Posterior vena cava (tissue), 2 donors: ENCODE measurements around the gene LRCH3. TPM values are rescaled to one million over a fixed set of nuclear protein-coding genes. Genes with fewer than 3 reads are reported as not detected.

ENCODE experiments used
- DNase-seq: peaks from one replicate; pipeline ENCODE4 v3.0.0-alpha.2; 2020; ENCODE audit warnings: low spot score
- intact Hi-C, 2 donors: fragments of 100-400 bp; cut with DNase I; formaldehyde crosslinking; loops; one replicate each; pipeline versions ENCODE4 v1.14.1 to v1.14.2; 2022 to 2023
- long read RNA-seq, 2 donors: library from polyadenylated mRNA; unstranded; transcript quantifications; one replicate each; pipeline ENCODE4 v2.0.0, GENCODE V29; 2020 to 2021
- total RNA-seq, 2 donors: library from RNA; stranded (reverse); fragmentation: NEBNext Ultra II Directional; extraction: Animal tissue kit (Norgen Biotek cat#: 25700); gene quantifications; one replicate each; pipeline ENCODE4 v1.2.1, GENCODE V29; 2021
- donor health status: DM: yes; HTN: yes; CAD: no.
- donor health status: DM: yes; HTN: yes; CAD: no.

Gene LRCH3
- 10 to 100 TPM; 58.7 to 67.5 TPM for total RNA-seq
- long read RNA-seq, donor 1, full-length matches to known transcripts = 1 of 4 reads
- long read RNA-seq, donor 1, partial matches to known transcripts = 2 of 4 reads
- long read RNA-seq, donor 1, other reads (novel, unspliced or antisense) = 1 of 4 reads
- long read RNA-seq, donor 2, partial matches to known transcripts = 5 of 26 reads
- long read RNA-seq, donor 2, other reads (novel, unspliced or antisense) = 18 of 26 reads

- intact Hi-C loops = no loop called here
- DNase-seq = peak; percentile 95
Observed at GRCh38 chr3:197791113-197791891, at the start of gene LRCH3. TSS of gene LRCH3 (plus strand) at chr3:197791254. CDS start at chr3:197791279, 25 bp downstream.

DNA sequence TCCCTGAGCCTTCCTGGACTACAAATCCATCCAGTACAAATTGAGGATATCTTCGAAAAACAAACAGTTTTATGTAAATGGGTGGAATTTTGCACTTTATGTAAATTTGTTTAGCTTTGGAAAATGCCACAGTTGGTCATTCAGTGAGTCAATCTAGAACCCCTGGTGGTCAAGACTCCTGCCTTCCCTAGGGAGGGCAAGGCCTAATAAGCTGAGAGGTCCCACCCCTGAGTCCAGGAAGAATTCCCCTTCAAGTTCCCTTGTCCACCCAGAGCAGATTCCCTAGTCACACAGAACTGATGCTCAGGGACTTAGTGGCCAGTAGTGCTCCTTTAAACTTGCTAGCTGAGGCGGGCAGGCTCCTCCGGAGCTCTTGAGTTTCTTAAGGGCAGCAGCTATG is 48.3 kb upstream of the LRCH3 start:
- intact Hi-C loops = no loop called here
- no peak for DNase-seq

DNA sequence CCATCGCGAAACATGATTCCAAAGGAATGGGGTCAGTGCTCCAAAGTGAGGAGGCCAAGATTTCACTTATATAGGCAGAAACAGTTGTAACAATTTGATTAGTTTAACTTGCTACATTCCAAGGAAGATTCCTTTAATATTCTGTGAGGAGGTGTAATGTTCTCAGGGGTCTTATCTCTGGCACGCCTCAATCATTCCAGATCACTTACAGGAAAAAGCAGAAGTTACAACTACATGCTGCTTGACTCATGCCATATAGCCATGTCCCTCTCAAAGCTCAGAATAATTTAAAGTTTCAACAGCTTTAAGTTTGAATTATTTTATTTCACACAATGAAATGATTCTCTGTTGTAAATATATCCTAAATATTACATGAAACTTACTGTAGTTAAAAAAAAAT is 44.8 kb upstream of the LRCH3 start:
- no peak for DNase-seq
- intact Hi-C loops = no loop called here

GRCh38 chr3:197746801-197747237 is 44.2 kb upstream of the LRCH3 start:
- intact Hi-C loops = no loop called here
- no peak for DNase-seq

- no peak for DNase-seq
- intact Hi-C loops = no loop called here
Observed at GRCh38 chr3:197748597-197749314, 42.3 kb upstream of the LRCH3 start.

GRCh38 chr3:197749315-197749600 is 41.8 kb upstream of the LRCH3 start:
- DNase-seq = peak; percentile 85
- intact Hi-C loops = no loop called here

GRCh38 chr3:197749601-197750395 is 41.3 kb upstream of the LRCH3 start, which contains the start of gene FYTTD1:
TSS of gene FYTTD1 (plus strand) at chr3:197749883. CDS start at chr3:197749972, 89 bp downstream.
- DNase-seq = peak; percentile 98
- intact Hi-C loops = no loop called here

GRCh38 chr3:197750396-197750831 is 40.6 kb upstream of the LRCH3 start:
- DNase-seq = peak; percentile 91
- intact Hi-C loops = no loop called here

- DNase-seq = peak; percentile 91
- intact Hi-C loops = no loop called here
Observed at GRCh38 chr3:197750858-197751737, 40.0 kb upstream of the LRCH3 start.

DNA sequence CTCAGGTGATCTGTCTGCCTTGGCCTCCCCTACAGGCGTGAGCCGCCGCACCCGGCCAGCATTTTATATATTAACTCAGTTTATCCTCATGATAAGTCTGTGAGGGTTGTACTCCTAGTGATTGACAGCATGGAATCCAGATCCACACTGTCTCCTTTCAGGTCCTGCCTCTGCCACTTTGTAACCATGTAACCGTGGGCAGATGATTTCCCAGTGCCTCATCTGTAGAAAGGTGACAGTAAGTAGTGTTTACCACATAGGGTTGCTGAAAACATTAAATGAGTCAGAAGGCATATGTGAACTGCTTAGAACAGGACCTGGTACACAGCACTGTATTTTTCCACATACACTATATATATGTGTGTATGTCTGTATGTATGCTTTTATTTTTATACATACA is 38.9 kb upstream of the LRCH3 start:
- intact Hi-C loops = no loop called here
- no peak for DNase-seq

DNA sequence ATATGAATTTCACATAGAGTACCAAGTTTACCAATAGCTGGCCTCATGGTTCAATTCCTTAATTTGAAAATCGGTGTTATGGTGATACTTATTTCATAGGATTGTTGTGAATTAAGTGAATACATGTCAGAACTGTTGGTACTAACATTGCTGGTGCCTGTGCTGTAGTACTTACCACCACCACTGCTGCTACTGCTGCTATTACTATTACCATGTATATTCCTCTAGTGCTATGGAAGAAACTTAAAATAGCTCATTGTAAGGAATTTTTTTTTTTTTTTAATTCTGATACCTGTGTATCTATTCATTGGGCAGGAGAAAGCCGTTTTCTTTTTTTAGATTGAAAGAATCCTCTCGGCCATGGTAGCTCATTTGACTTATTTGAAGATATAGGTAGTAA is 37.8 kb upstream of the LRCH3 start:
- intact Hi-C loops = no loop called here
- DNase-seq = no peak

DNA sequence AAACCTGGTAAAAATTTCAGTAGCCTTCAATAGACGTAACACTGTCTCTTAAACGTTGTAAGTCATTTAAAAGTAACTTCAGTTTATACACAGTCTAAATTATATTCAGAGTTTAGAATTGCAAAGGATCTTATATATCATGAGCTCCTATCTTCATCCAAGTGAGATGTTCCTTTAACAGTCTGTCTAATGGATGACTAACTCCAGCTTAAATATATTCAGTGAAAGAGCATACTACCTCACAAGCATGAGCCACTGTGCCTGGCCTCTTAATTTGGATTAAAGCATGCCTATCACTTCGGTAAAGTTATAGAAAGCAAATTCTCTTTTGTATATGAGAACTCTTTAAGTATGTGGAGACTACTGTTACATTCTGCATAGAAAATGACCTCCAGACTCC is 34.4 kb upstream of the LRCH3 start:
- intact Hi-C loops = no loop called here
- no peak for DNase-seq

DNA sequence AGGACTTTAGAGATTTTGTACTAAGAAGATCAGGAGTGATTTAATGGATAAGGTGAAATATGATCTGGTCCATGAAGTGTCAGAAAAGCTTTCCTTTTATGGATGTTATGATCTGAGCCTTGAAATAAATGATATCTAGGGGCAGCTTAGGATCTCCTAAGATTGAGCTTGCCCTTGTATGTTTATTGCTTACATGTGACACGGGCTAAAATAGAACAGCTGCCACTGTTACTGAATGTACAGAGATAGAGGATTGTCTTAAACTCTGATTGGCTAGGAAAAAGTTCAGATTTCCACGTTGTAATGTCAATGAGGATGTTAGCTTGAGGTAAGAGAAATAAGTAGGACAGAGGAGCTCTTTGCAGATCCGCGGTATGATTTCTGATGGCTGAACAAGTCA is 32.5 kb upstream of the LRCH3 start:
- intact Hi-C loops = no loop called here
- DNase-seq = no peak

GRCh38 chr3:197761784-197762183 is 29.3 kb upstream of the LRCH3 start:
- DNase-seq = no peak
- intact Hi-C loops = no loop called here

DNA sequence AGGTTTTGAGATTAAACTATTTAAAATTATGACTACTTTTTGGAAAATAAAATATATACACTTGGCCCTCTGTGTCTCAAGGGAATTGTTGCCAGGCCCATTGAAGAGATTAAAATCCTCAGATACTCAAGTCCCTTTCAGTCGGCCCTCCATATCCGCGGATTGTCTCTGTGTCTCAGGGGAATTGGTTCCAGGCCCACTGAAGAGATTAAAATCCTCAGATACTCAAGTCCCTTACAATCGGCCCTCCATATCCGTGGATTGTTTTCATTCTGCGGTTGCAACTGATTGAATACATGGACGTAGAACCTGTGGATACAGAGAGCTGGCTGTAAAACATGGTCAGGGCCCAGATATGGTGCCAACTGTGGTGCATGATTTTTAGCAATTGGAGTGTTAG is 15.7 kb upstream of the LRCH3 start:
- intact Hi-C loops = no loop called here
- no peak for DNase-seq

GRCh38 chr3:197782230-197782629 is 8.8 kb upstream of the LRCH3 start:
- intact Hi-C loops = no loop called here
- no peak for DNase-seq

DNA sequence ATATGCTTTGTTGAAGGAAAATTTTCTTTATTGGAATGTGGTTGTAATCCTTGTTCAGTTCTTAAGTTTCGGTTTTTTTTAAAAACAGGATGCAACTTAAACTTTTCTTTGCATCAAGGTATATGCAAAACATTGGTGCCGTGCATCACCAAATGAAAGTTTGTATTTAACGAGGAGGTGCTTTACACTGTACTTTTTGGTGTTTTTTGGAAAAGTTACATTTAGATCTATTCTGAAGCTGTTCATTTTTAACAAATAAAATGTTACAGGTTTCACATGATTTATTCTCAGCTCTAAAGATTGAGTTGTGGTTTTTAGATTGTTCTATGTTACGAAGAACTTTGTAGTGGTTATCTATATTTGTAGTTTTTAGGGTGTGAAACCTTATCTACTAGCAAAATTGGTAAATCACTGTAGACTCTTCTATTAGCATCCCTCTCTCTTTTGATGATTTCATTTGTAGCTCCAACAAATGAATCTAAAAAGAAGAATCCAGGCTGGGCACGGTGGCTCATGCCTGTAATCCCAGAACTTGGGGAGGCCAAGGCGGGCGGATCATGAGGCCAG is 7.0 kb upstream of the LRCH3 start:
- no peak for DNase-seq
- intact Hi-C loops = no loop called here

DNA sequence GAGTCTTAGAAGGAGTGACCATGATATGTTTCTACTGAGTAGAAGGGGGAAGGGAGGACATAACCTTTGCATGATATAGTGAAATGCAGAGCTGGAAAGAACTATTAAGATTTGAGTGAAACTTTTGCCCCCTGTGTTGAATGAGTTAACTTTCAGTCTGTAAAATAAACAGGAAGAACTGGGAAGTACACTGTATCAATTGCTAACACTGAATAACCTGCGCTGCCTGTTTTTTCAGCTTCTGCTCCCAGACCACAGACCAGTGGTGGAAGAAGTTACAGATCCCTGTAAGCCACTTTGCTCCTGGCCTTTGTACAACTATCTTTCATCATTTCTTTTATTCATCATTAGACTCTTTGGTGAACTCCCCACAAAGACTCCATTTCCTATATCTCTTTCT is 3.6 kb upstream of the LRCH3 start:
- intact Hi-C loops = no loop called here
- DNase-seq = no peak
